GM12891 (cell line): Measurements from ENCODE around the gene COX6A1.

Experiments used
- POLR2A ChIP-seq: IDR thresholded peaks from 2 replicates; pipeline ENCODE4 v1.6.1; 2011; ENCODE audit warnings: low read depth, low read length, control low read depth
- TAF1 ChIP-seq: IDR thresholded peaks from 2 replicates; pipeline ENCODE4 v1.6.1; 2011; ENCODE audit warnings: low read depth, low read length, control low read depth

GRCh38 chr12:120416490-120417216, 21.3 kb upstream of the COX6A1 start:
- TF ChIP-seq POLR2A (no peak), TAF1 (no peak)
